ENCODE measurements around the gene SLC44A5. TPM values are rescaled to one million over a fixed set of nuclear protein-coding genes. Genes with fewer than 3 reads are reported as not detected.

Gene SLC44A5
- total RNA-seq, 1 experiment from 2014 or later, result 0.80 TPM

- Histone ChIP-seq H3K4me3 (ENCODE audit: low read depth, low read length, poor library complexity, severe bottlenecking) (no peak overlapping the region), H3K27me3 (replicated peaks; ENCODE audit: insufficient read depth, low read depth, low read length, poor library complexity) (peaks cover 18% of the 10 kb centered on the region), H3K27ac (ENCODE audit: low read depth, low read length, poor library complexity, severe bottlenecking) (no peak overlapping the region), H3K4me1 (ENCODE audit: insufficient read depth, low read length, poor library complexity, severe bottlenecking) (peaks cover 20% of the 10 kb centered on the region), H3K9me3 (ENCODE audit: low read depth, low read length, poor library complexity, severe bottlenecking) (no peaks in the 10 kb centered on the region), H3K36me3 (ENCODE audit: insufficient read depth, low read length, poor library complexity, severe bottlenecking) (no peaks in the 10 kb centered on the region)
- TF ChIP-seq CTCF (conservative IDR thresholded peaks at IDR 0.05; ENCODE audit: low read depth, low read length) (no peak), EZH2 (IDR thresholded peaks at IDR 0.05; ENCODE audit: borderline replicate concordance, low read depth, low read length, poor library complexity, severe bottlenecking) (no peak)
- DNase-seq (ENCODE audit: low spot score), result no peak
- ChIA-PET CTCF (no interaction called here), POLR2A (ENCODE audit: low non-redundant PET) (no interaction called here)
- BruUV-seq (replicated peaks), result no TSS peak
- intact Hi-C loops (cut with micrococcal nuclease; ENCODE audit: unreplicated experiment), result no loop called here
Measured at GRCh38 chr1:75471252-75471651, 139.7 kb downstream of the SLC44A5 start.

- no peak overlapping the region for H3K27ac ChIP-seq (ENCODE audit: low read depth, low read length, poor library complexity, severe bottlenecking)
- TF ChIP-seq CTCF (conservative IDR thresholded peaks at IDR 0.05; ENCODE audit: low read depth, low read length), result no peak
- no peak for TF ChIP-seq EZH2 (IDR thresholded peaks at IDR 0.05; ENCODE audit: borderline replicate concordance, low read depth, low read length, poor library complexity, severe bottlenecking)
- H3K36me3 ChIP-seq (ENCODE audit: insufficient read depth, low read length, poor library complexity, severe bottlenecking), result no peaks in the 10 kb centered on the region
- no TSS peak for BruUV-seq (replicated peaks)
- H3K27me3 ChIP-seq (replicated peaks; ENCODE audit: insufficient read depth, low read depth, low read length, poor library complexity), result peaks cover 18% of the 10 kb centered on the region
- no peaks in the 10 kb centered on the region for H3K9me3 ChIP-seq (ENCODE audit: low read depth, low read length, poor library complexity, severe bottlenecking)
- no peak for DNase-seq (ENCODE audit: low spot score)
- no peak overlapping the region for H3K4me3 ChIP-seq (ENCODE audit: low read depth, low read length, poor library complexity, severe bottlenecking)
- CTCF ChIA-PET, result no interaction called here
- peaks cover 20% of the 10 kb centered on the region for H3K4me1 ChIP-seq (ENCODE audit: insufficient read depth, low read length, poor library complexity, severe bottlenecking)
- intact Hi-C loops (cut with micrococcal nuclease; ENCODE audit: unreplicated experiment), result no loop called here
- POLR2A ChIA-PET (ENCODE audit: low non-redundant PET), result interaction anchor here (0.7 kb wide), 1 partner anchor 58 kb away, joined by 22 read pairs; no protein-coding TSS in a partner anchor
Measured at GRCh38 chr1:75470448-75470847, 140.5 kb downstream of the SLC44A5 start.

DNA sequence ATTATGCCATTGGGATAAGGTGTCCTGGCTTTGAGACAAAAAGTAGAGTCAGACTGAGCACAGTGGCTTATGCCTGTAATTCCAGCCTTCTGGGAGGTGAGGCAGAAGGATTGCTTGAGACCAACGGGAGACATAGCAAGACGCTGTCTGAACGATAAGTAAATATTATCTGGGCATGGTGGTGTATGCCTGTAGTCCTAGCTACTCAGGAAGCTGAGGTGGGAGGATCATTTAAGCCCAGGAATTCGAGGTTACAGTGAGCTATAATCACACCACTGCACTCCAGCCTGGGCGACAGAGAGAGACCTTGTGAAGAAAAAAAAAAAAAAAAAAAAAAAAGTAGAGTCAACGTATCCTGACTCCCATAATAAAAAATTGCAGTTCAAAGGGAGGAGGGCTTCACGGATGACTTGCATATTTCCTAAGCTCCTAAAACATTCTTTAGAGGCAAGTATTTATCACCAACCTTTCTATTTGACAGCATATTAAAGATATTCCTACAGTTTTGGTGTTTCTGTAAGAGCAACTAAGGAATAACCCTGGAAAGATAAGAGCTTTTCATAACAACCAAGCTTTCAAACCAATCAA, 141.2 kb downstream of the SLC44A5 start:
- no peak overlapping the region for H3K27ac ChIP-seq (ENCODE audit: low read depth, low read length, poor library complexity, severe bottlenecking)
- H3K4me3 ChIP-seq (ENCODE audit: low read depth, low read length, poor library complexity, severe bottlenecking), result no peak overlapping the region
- ChIA-PET POLR2A (ENCODE audit: low non-redundant PET) (interaction anchor here (0.7 kb wide), 1 partner anchor 59 kb away, joined by 22 read pairs; no protein-coding TSS in a partner anchor), CTCF (no interaction called here)
- no peaks in the 10 kb centered on the region for H3K36me3 ChIP-seq (ENCODE audit: insufficient read depth, low read length, poor library complexity, severe bottlenecking)
- intact Hi-C loops (cut with micrococcal nuclease; ENCODE audit: unreplicated experiment), result no loop called here
- no TSS peak for BruUV-seq (replicated peaks)
- peaks cover 20% of the 10 kb centered on the region for H3K4me1 ChIP-seq (ENCODE audit: insufficient read depth, low read length, poor library complexity, severe bottlenecking)
- TF ChIP-seq CTCF (conservative IDR thresholded peaks at IDR 0.05; ENCODE audit: low read depth, low read length) (no peak), EZH2 (IDR thresholded peaks at IDR 0.05; ENCODE audit: borderline replicate concordance, low read depth, low read length, poor library complexity, severe bottlenecking) (no peak)
- peaks cover 18% of the 10 kb centered on the region for H3K27me3 ChIP-seq (replicated peaks; ENCODE audit: insufficient read depth, low read depth, low read length, poor library complexity)
- no peak for DNase-seq (ENCODE audit: low spot score)
- no peaks in the 10 kb centered on the region for H3K9me3 ChIP-seq (ENCODE audit: low read depth, low read length, poor library complexity, severe bottlenecking)
